ENCODE results near the gene BPTF.
"Not testable (repeated sequence)": the region's sequence is repeated elsewhere in the genome, so short reads cannot be mapped to it uniquely, and the experiment has no call there.

Gene BPTF

GRCh38 chr17:67824735-67825626, at the start of gene BPTF:
BPTF (plus strand) TSS chr17:67825503; CDS start chr17:67825725, 222 bp downstream.
- peak; percentile 78 for DNase-seq (ENCODE audit: low read depth, low spot score)

DNA sequence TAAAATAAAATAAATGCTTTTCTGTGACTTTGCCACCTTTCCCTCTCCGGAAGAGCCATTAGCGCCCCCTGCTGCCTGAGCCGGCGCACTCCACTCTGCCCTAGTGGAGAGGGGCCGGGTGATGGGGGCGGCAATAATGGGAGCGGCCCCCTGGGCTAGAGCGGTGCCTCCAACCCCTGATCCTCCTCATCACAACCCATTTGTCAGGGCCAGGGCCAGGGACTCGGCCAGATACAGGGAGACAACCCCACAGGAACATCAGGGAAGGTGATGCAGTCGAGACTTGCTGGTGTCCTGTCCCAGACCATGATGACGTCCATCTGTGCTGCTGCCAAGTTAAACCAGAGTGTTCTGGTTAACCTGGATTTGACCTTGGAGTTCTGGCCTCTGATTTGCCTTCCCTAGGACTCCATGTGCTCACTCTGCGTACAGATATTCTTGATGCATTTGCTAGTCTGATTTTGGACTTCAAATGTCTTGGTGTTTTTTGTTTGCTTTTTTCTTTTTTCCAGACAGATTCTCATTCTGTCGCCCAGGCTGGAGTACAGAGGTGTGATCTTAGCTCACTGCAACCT, 46.1 kb upstream of the BPTF start:
- DNase-seq (ENCODE audit: low read depth, low spot score) = no peak

DNA sequence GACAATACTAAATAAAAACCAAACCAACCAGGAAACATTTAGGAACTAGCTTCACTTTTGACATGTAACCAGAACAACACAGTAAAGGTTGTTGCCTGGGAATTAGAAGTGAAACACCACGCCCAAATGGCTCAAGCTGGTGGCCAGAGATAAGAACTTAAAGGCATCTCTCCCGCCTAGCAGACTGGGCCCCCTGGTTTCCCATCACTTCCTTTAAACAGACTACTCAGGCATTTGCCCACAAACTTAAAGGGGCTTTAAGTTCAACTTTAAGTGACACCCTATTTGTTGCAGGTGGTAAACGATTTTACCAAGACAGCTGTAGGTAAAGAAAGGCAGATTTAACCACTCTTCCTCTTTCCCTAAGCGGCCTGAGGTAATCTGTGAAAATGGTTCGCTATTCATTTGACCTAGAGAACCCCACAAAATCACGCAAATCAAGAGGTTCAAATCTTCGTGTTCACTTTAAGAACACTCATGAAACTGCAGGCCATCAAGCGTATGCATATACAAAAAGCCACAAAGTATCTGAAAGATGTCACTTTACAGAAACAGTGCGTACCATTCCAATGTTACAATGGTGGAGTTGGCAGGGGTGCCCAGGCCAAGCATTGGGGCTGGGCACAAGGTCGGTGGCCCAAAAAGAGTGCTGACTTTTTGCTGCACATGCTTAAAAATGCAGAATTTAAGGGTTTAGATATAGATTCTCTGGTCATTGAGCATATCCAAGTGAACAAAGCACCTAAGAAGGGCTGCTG, 40.8 kb upstream of the BPTF start:
- no peak for DNase-seq (ENCODE audit: low read depth, low spot score)

GRCh38 chr17:67785122-67785477, 40.2 kb upstream of the BPTF start:
- DNase-seq (ENCODE audit: low read depth, low spot score) = no peak

DNA sequence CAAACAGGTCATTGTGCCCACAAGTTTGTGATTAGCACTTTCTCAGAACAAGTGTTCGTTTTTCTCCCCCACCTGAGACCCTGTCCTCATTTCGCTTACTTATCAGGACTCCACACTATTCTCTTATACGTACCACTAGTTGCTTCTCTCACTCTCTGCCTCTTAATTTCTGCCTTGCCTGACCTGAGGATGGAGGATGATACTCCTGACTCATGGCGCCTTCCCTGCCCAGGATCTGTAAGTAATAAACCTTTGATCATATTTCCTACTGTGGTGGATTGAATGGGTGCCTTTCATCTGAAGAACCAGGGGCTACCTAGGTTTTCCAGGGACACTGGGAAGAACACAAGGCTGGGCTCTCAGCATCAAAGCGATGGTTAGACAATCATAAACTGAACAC, 39.8 kb upstream of the BPTF start:
- no peak for DNase-seq (ENCODE audit: low read depth, low spot score)

DNA sequence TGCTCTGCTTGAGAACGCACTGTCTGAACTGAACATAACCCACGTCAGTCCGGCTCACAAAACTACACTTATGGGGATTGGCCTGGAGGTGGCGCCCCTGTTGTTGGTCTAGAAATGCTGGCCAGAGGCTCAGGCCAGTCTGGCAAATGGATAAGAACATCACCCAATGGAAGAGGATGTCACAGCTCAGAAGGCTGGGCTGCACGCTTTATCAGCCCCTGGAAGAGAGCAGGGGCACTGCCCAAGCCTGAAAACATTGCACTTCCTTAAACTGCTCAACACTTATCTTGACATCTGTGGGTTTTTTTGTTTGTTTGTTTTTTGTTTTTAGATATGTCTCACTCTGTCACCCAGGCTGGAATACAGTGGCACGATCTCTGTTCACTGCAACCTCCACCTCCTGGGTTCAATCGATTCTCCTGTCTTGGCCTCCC, 24.8 kb upstream of the BPTF start:
- DNase-seq (ENCODE audit: low read depth, low spot score) = no peak

- no peak for DNase-seq (ENCODE audit: low read depth, low spot score)
Measured at GRCh38 chr17:67801626-67802175, 23.6 kb upstream of the BPTF start.

GRCh38 chr17:67810464-67810863, 14.8 kb upstream of the BPTF start:
- no peak for DNase-seq (ENCODE audit: low read depth, low spot score)

DNA sequence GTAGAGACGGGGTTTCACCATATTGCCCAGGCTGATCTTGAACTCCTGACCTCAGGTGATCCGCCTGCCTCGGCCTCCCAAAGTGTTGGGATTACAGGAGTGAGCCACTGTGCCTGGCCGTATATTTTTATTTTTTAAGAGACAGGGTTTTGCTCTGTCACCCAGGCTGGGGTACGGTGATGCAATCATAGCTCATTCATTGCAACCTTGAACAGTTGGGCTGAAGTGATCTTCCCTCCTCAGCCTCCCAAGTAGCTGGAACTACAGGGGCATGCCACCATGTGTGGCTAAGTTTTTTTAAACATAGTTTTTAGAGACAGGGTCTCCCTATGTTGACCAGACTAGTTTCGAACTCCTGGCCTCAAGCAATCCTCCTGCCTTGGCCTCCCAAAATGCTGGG, 12.9 kb upstream of the BPTF start:
- not testable (repeated sequence) for DNase-seq (ENCODE audit: low read depth, low spot score)

- DNase-seq (ENCODE audit: low read depth, low spot score) = no peak
Measured at GRCh38 chr17:67813803-67814180, 11.5 kb upstream of the BPTF start.

DNA sequence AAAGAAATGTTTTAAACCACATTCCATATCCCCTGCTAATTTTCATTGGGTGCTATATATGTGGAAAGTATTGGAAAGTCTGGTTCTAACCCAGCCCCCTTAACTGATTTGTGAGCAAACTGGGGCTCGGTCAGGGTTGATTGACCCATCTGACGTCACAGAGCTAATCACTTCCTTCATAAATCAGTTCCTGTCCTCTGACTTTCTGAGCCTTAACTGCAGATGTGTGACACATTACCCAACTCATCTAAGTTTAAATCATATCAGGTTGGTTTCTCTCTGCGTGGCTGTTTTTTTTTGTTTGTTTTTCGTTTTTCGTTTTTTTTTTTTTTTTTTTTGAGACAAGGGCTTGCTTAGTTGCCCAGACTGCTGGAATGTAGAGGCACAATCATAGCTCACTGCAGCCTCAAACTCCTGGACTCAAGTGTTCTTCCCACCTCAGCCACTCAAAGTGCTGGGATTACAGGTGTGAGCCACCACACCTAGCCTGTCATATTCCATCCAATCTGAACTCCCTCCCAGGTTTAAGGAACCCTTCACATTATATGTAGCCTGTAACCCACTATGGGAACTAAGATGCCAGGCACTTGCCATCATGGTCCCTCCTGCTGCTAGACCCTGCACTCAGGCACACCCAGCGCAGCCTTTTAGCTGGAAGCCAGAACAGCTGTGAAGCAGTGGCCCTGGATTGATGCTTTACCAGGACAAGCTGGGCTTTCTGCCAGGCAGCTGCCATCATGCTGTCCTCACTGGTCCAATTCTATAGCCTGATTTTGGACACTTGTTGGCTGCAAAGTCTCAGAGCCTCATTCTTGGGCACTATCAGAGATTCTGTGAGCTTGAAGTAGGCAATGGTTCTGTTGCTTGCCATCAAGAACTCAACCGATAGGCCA, 6.9 kb upstream of the BPTF start:
- no peak for DNase-seq (ENCODE audit: low read depth, low spot score)

- DNase-seq (ENCODE audit: low read depth, low spot score) = no peak
Measured at GRCh38 chr17:67819722-67820121, 5.6 kb upstream of the BPTF start.

DNA sequence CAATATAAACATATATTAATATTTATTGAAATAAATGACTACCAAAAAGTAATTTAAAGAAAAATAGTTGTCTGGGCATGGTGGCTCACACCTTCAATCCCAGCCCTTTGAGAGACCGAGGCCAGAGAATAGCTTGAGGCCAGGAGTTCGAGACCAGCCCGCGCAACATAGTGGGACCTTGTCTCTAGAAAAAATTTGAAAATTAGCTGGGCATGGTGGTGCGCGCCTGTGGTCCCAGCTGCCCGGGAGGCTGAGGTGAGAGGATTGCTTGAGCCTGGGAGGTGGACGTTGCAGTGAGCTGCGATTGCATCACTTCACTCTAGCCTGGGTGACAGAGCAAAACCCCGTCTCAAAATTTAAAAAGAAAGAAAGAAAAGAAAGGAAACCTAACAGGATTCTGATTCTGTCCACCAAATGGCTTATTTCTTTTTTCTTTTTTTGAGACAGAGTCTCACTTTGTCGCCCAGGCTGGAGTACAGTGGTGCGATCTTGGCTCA, 3.4 kb upstream of the BPTF start:
- no peak for DNase-seq (ENCODE audit: low read depth, low spot score)

- peak; percentile 34 for DNase-seq (ENCODE audit: low read depth, low spot score)
Measured at GRCh38 chr17:67825627-67826601, 611 bp downstream of the BPTF start.

GRCh38 chr17:67829331-67829730, 4.0 kb downstream of the BPTF start:
- DNase-seq (ENCODE audit: low read depth, low spot score) = no peak

- DNase-seq (ENCODE audit: low read depth, low spot score) = no peak
Measured at GRCh38 chr17:67830440-67830839, 5.1 kb downstream of the BPTF start.

DNA sequence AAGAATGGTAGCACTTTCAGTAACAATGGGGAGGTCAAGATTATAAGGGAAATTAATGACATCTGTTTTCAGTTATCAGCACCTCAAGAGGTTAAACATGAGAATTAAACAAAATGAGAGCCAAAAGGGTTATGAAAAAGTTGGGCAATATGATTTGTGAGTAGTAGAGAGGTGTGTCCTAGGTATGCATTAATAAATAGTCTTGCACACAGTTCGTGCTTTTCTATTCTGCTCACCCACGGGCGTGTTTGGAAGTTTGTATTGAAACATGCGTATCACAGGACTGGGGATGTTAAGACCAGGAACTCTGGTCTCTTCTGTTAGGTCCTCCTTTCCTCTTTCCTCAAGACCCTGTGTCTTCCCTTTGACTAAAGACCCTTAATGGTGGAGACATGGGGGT, 6.0 kb downstream of the BPTF start:
- no peak for DNase-seq (ENCODE audit: low read depth, low spot score)

- no peak for DNase-seq (ENCODE audit: low read depth, low spot score)
Measured at GRCh38 chr17:67833134-67833533, 7.8 kb downstream of the BPTF start.

DNA sequence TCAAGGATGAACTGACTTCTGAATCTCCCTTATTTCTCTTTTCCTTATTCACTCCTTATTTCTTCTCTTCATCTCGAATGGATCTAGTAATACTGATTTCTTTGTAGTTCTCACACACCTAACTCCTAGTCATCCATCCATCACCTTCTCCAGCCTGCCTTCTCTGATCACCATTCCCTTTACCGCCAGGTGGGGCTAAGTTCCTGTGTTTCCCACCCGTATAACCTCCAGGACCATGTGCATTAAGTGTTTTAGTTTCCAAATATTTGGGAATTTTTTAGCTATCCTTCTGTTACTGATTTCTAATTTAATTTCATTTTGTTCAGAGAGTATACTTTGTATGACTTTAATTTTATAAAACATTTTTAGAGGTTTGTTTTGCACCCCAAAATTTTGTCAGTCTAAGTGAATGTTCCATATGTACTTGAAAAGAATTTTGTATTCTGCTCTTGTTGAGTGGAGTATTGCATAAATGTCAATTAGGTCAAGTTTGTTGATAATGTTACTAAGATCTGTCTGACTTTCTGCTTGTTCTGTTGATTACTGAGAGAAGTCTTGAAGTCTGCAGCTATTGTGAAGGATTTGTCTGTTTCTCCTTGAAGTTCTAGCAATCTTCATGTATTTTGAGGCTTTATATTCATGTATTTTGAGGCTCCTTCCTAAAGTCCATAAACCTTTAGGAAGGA, 8.8 kb downstream of the BPTF start:
- DNase-seq (ENCODE audit: low read depth, low spot score) = no peak
